ENCODE data around the gene ESYT1. TPM values are rescaled to one million over a fixed set of nuclear protein-coding genes. Genes with fewer than 3 reads are reported as not detected.

The ESYT1 gene
- total RNA-seq, 1 donor from 2014 or later, result 464 TPM

DNA sequence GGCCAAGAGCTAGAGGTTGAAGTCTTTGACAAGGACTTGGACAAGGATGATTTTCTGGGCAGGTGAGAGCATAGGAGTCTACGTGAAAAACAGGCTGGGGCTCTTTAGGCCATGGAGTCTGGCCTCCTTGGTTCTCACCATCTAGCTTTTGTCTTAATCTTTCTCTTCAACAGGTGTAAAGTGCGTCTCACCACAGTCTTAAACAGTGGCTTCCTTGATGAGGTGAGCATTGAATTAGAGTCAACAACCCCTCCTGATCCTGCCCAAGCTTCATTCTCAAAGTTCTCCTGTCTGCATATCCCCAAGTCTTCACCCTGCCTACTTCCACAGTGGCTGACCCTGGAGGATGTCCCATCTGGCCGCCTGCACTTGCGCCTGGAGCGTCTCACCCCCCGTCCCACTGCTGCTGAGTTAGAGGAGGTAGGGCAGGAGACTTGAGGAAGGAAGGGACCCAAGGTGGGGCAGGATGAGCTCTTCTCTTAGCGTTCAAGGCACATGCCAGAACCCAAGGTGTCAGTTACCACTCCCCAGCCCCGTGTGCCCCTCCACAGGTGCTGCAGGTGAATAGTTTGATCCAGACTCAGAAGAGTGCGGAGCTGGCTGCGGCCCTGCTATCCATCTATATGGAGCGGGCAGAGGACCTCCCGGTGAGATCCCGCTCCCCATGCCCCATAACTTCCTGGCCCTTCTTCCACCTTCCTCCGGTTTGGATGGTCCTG is 9.9 kb downstream of the ESYT1 start:
- H3K4me3 ChIP-seq (ENCODE audit: low read depth, low read length), result no peak overlapping the region
- no peak for DNase-seq (ENCODE audit: low read depth)
- TF ChIP-seq, protein P1, sequence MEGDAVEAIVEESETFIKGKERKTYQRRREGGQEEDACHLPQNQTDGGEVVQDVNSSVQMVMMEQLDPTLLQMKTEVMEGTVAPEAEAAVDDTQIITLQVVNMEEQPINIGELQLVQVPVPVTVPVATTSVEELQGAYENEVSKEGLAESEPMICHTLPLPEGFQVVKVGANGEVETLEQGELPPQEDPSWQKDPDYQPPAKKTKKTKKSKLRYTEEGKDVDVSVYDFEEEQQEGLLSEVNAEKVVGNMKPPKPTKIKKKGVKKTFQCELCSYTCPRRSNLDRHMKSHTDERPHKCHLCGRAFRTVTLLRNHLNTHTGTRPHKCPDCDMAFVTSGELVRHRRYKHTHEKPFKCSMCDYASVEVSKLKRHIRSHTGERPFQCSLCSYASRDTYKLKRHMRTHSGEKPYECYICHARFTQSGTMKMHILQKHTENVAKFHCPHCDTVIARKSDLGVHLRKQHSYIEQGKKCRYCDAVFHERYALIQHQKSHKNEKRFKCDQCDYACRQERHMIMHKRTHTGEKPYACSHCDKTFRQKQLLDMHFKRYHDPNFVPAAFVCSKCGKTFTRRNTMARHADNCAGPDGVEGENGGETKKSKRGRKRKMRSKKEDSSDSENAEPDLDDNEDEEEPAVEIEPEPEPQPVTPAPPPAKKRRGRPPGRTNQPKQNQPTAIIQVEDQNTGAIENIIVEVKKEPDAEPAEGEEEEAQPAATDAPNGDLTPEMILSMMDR (conservative IDR thresholded peaks at IDR 0.05; ENCODE audit: low read depth, low read length), result no peak

DNA sequence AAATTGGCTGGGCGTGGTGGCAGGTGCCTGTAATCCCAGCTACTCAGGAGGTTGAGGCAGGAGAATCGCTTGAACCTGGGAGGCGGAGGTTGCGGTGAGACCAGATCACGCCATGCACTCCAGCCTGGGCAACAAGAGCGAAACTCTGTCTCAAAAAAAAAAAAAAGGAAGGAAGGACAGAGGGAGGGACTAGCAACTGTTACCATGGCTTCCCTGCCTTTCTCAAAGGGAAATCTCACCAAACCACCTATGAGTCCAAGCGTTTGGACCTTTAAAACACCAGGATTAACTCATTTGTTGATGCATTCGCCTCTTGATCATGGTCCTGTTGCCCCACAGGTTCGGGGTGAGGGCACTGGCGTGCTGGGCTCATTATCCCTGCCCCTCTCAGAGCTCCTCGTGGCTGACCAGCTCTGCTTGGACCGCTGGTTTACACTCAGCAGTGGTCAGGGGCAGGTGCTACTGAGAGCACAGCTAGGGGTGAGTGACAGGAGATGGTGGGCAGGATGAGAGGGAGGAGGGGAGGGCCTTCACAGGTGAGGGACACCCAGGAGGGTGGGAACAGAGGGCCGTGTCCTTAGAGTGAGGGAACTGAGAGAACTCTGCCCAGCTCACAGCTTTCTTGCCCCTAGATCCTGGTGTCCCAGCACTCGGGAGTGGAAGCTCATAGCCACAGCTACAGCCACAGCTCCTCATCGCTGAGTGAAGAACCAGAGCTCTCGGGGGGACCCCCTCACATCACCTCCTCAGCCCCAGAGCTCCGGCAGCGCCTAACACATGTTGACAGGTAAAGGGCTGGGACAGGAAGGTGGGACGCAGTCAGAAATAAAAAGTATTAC is 14.1 kb downstream of the ESYT1 start:
- TF ChIP-seq, protein P1 (conservative IDR thresholded peaks at IDR 0.05; ENCODE audit: low read depth, low read length), result no peak
- no peak for DNase-seq (ENCODE audit: low read depth)

DNA sequence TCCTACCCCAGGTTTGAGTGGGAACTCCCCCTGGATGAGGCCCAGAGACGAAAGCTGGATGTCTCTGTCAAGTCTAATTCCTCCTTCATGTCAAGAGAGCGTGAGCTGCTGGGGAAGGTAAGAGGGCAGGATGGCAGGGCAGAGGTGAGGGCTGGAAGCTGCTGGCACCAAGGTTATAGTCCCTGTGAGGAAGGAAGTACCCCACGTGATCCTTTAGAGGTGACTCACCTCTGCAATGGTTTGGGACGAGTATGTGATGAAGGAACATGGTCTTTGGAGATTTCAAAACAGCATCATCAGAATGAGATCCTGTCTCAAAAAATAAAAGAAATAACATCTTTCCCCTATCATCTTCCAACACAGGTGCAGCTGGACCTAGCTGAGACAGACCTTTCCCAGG is 15.2 kb downstream of the ESYT1 start:
- H3K4me3 ChIP-seq (ENCODE audit: low read depth, low read length), result no peak overlapping the region
- TF ChIP-seq, protein P1 (conservative IDR thresholded peaks at IDR 0.05; ENCODE audit: low read depth, low read length), result no peak
- no peak for DNase-seq (ENCODE audit: low read depth)

More for the DNA sequence above, 14.1 kb downstream of the ESYT1 start:
- H3K4me3 ChIP-seq (ENCODE audit: low read depth, low read length), result no peak overlapping the region

DNA sequence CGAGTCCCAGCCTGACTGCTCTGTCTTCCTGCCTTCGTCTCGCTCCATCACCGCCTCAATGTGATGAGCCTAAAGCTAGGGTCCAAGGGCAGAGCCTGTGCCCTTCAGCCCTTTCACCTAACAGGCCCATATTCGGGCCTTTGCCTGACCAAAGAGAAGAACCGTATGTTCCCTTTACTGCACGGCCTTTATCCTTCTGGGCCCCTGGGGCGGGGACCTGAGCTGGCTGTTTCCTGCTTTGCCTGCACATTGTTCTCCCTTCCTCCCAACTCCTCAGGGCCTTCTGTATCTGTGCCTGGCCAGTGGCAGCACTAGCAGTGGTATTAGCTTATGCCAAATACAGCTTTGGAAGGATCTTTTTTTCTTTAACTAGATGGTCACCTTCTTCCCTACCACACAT is 15.8 kb downstream of the ESYT1 start:
- DNase-seq (ENCODE audit: low read depth), result no peak
- TF ChIP-seq, protein P1 (conservative IDR thresholded peaks at IDR 0.05; ENCODE audit: low read depth, low read length), result no peak
- no peak overlapping the region for H3K4me3 ChIP-seq (ENCODE audit: low read depth, low read length)

DNA sequence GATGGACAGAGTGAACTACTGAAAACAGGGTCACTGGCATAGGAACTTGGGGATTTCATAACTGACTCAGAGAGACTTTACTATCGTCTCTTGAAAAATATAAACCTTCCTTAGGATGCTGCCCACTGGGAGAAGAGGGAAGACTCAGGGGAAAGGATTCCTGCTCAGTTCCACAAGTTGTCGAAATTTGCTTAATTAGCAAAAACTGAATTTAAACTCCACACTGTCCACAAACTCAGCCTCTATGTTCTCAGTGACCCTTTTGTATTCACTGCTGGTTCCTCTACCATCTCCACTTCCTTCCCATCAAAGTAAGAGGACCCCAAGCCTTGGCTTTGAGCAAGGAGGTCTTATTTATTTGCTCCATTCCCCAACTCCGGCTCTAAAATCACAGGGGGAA is 17.1 kb downstream of the ESYT1 start:
- DNase-seq (ENCODE audit: low read depth), result no peak
- TF ChIP-seq, protein P1 (conservative IDR thresholded peaks at IDR 0.05; ENCODE audit: low read depth, low read length), result no peak
- H3K4me3 ChIP-seq (ENCODE audit: low read depth, low read length), result no peak overlapping the region

DNA sequence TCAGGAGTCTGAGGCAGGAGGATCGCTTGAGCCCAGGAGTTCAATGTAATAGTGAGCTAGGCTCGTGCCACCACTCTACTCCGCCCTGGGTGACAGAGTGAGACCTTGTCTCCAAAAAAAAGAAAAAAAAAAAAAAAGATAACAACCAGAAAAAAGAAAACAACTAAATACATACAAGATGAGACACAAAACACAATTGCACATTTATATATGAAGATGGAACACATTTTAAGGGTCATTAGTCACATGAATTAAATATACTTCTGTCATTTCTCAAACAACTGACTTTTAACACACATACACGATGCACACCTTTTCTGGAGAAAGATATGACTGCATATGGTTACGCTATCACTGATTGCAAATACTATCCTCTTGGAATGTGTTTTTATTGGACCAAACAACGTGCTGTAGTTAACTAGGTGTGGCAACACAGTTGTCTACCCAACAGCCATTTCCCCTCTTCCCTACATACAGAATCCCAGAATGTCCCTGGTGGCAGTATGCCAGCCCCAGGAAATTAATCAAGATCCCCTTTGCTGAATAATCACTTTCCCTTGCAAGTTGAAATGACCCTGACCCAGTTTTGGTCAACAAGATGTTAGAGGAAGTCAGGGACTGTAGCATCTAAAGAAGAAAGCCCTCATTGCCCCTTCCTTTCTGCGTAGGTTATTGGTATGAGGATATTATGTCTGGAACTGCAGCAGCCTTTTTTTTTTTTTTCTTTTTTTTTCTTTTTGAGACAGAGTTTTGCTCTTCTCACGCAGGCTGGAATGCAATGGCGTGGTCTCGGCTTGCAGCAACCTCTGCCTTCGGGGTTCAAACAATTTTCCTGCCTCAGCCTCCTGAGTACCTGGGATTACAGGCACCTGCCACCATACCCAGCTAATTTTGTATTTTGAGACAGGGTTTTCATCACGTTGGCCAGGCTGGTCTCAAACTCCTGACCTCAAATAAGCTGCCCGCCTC is 18.7 kb downstream of the ESYT1 start:
- no peak overlapping the region for H3K4me3 ChIP-seq (ENCODE audit: low read depth, low read length)
- no peak for DNase-seq (ENCODE audit: low read depth)
- TF ChIP-seq, protein P1 (conservative IDR thresholded peaks at IDR 0.05; ENCODE audit: low read depth, low read length), result no peak

All from epithelial cell of proximal tubule (primary cell).